ENCODE results near the gene ASB18.

The ASB18 gene

GRCh38 chr2:236172255-236173035, 91.8 kb downstream of the ASB18 start:
- no peak for DNase-seq

DNA sequence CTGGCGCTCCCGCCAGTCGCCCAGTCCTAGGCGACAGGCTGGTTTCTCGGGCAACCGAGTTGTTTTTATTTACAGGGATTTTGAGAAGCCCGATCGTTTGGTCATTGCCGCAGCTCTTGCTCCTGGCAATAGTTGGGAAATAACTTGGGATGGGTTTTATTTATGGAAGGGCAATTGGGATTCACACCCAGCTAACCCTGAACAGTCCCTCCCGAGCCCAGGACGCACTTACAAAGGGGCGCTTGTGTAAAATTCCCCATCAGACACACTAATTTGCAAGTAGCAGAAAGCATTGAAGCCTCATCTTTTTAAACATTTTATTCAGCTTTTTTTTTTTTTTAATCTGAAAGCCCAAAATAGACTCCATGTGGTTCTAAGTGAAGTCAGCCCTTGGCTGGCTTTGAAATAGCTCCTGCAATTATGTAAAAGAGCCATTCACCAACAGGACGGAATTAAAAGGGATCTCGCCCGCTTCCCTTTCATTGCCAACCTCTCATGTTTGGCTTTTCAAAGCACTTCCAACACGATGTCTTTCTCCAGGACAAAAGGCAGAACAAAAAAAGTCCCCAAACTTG, 92.4 kb downstream of the ASB18 start:
- DNase-seq, result no peak

DNA sequence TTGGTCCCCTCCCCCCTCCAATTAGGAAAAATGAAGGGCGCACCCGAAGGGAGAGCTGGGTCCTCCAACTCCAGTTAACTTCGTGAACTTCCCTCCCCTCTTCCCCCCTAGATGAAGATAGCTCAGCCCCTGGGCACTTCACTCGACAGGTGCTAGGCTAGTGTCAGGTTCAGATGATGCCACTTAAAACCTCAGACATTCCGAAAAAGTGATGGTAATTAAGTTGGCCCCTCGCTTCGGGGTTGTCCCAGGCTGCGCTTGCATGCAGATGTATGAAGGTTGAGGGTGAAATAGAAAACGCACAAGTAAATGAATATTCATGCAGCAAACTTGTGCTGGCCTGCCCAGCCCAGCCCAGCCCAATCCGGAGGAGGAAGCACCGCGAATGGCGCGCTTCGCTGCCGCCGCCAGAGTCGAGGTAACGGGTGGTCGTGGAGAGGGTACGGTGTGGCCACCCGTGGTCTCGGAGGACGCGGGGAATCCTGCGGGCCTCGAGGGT, 93.0 kb downstream of the ASB18 start:
- no peak for DNase-seq

GRCh38 chr2:236170590-236171165, 93.5 kb downstream of the ASB18 start:
- no peak for DNase-seq

GRCh38 chr2:236169741-236170589, 94.2 kb downstream of the ASB18 start:
- no peak for DNase-seq

DNA sequence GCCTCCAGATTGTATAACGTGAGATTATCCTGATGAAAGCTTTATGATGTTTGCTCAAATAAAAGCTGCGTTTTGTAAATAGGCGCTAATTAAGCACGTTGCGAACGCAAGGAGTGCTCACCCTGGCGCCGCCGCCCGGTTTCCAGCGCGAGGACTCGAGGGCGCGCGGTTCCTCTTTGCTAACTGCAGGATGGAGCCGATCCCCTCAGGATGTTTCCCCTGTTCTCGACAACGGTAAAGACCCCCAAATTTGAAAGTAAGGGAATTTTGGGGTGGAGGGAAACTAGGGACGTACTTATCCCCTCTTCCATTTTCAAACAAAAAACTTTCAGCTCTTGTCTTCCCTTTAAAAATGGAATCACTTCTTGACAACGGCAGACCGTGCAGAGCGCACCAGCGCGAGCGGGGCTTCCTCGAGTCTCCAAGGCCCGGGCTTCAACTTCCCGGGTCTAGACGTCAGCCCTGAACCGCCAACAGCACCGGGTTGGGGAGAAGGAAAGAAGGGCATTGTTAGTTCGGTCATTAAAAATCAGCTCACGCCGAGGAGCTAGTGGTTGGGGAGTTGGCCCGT, 95.0 kb downstream of the ASB18 start:
- DNase-seq, result peak; percentile 17 to 45

DNA sequence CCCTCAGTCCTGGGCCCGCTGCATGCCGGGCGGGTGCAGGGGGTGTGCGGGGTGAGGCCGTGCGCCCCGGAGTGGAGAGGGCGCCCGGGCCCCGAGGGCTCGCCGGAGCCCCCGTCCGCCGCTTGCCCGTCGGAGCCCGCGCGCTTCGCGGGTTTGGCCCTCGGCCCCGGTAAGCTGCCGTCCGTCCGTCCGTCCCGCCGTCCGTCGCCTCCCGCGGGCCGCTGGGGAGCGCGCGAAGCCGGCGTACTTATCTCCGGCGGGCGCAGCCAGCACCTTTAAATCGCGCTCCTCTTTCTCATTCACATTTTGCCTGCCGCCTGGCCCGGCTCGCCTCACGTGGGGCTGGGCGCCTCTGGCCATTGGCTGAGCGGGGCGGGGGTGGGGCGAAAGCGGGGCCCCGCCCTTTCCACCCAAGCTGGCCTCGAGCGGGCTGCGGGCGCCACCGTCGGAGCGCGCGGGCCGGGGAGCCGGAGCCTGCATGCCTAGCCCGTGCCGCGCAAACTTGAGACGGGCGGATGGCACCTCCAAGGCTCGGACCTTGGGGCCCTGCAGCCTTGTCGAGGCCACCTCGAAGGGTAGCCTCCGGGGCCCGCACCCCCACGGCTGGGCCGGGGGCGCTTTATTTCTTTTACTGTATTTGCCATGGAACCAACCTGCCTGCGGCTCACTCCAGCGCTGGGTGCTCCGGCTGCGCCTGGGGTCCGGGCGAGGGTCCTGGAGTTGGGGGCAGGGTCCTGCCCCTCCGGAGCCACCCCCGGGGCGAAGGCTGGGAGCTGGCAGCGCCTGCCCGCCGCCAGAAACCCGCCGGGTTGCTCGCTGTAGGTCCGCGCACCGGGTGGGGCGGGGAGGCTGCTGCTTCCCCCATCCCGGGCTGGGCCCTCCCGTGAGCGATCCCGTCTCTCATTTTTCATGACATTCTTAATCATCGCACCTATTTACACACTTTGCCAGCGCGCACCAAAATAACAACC, 95.8 kb downstream of the ASB18 start, which contains the start of gene GBX2:
Gene GBX2, minus strand, starts transcription at position 277 of the 971 bp plus-strand sequence. CDS start 415 bp downstream, outside the sequence.
- peak; percentile 57 to 71 for DNase-seq

- peak; percentile 22 to 38 for DNase-seq
These were observed 96.7 kb downstream of the ASB18 start for GRCh38 chr2:236167297-236168109.

DNA sequence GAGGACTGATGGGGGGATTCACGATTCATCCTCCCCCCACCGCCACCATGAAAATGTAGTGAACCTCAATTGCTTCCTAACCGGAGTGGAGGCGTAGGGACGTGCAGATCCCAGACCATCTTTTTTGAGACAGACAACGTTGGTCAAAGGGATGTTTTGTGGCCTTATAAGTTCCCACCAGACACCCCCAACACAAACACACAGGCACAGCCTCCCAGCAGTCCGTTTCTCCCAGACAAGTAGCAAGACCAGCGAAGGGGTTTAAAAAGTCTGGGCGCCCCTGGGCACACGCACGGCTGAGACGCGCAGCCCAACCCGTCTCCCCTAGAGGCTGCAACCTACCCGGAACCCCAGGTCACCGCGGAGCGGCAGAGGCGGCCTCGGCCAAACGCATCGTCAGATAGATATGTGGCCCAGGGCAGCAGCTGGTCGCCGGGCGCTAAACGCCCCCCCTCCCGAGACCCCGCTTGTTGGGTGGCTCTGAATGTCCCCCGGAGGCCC, 97.4 kb downstream of the ASB18 start:
- no peak for DNase-seq

GRCh38 chr2:236165842-236166795, 98.1 kb downstream of the ASB18 start:
- no peak for DNase-seq

DNA sequence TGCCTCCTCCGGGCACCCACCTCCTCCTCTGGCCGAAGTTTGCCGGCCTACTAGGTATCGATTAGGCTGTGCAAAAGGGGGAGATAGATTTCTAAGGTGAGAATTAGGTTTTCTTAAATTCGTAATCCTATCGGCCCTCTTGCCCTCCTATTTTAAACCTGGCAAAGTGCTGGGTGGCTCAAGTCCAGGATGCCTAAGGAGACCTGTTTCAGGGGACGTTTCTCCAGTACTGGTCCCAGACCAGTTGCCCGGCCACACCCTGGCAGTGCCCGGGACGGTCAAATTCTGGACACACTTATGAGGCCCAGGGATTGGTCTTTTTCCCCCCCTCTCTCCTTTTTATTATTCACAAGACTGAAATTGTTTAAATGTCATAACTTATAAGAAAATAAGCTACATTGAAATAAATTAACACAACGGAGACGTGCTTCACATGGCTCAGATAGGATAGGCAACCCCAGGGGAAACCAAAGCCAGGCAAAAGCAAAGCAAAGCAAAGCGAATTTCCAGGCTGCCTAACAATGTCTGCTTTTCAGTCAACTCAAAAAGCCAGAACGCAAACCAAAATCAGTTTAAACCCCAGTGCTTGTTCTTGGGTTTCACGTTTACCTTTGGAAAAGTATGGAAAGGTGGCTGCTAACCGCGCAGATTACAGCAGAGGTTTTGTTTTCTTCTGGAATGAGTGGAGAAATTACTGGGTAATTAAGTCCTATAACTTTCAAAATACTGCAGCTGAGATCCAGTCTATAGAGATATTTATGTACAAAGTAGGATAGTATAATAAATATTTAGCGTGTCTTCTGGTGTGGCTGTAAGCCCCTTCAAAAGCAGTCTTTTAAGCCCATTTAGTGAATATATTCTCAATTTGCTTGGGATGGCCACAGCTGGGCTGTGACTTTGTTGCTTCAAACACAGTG, 99.0 kb downstream of the ASB18 start:
- no peak for DNase-seq

GRCh38 chr2:236164201-236164924, 99.8 kb downstream of the ASB18 start:
- peak in 1 of 2 experiments; percentile 12 for DNase-seq

DNA sequence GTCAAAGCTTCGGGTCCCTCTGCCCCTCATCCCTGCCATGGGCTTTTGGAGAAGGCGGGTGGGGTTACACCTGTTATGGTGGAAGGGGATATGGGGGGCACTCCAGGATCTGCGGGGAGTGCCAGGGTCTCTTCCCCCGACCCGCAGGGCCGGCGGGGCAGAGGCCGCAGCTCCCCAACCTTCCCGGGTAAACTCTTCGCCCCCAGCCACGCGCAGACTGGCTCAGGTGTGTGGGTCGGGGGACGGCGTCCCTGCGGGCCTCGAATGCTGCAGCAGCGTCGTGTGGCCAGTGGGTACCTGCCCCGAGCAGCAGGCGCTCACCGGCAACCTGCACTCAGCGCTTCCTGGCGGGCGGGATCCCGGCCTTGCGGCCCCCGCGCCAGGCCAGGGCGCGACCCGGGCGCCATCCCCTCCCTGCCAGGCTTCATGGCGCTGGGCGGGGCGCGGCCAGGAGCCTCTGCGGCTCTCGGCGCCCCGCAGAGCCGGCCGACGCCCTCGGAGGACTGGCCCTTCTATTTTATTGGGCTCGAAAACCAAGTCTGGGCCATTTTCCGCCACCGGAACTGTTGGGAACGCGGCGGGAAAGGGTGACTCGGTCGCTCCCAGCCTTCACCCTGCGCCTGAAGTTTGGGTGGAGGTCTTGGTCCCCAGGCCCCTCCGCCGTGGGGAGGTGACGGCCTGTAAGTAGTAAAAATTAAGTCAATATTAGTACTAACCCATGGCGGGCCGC, 100.6 kb downstream of the ASB18 start:
- no peak for DNase-seq

- DNase-seq, result no peak
These were observed 101.2 kb downstream of the ASB18 start for GRCh38 chr2:236162882-236163470.

GRCh38 chr2:236162031-236162845, 102.0 kb downstream of the ASB18 start:
- DNase-seq, result no peak

Measured in NCI-H2081 (cell line).